Fibroblast of villous mesenchyme (primary cell): ENCODE measurements around the gene IL17RB. TPM values are rescaled to one million over a fixed set of nuclear protein-coding genes. Genes with fewer than 3 reads are reported as not detected.

ENCODE experiments used
- DNase-seq: peaks from one replicate; pipeline ENCODE4 v3.0.0-alpha.2; 2010; ENCODE audit warnings: low read depth
- H3K4me3 ChIP-seq: 2 replicates; pipeline ENCODE4 v1.5.1; 2011; ENCODE audit warnings: low read depth, mild to moderate bottlenecking, low read length
- total RNA-seq: library from RNA; depleted of rRNA; stranded (reverse); fragments of >200 nt; gene quantifications from 2 replicates; pipeline ENCODE4 v1.2.3, GENCODE V29; 2012
- TF ChIP-seq, protein P1 (sequence below): IDR thresholded peaks from 2 replicates; pipeline ENCODE4 v1.5.1; 2012; ENCODE audit warnings: low read depth, mild to moderate bottlenecking, low read length; ENCODE audit not compliant: insufficient read depth

IL17RB gene
- total RNA-seq, 1 donor: 0.43 TPM

DNA sequence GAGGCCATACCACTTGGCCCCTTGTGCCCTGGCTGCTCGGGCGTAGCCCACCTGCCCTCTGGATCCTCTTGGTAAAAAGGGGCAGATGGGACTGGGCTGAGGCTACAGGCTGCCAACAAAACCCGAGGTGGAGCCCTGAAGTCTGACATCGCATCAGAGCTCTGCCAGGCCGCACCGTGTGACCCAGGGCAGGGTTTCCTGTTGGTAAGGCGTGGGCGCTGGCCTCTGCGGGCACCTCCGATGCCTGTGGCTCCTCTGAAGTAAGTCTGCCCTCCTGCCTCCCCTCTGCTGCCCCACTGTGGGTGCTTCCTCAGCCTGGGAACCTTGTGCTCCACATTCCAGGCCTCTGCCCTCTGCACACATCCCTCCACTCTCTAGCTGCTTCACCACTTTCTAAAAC, 9.0 kb upstream of the IL17RB start:
- TF ChIP-seq, protein P1, sequence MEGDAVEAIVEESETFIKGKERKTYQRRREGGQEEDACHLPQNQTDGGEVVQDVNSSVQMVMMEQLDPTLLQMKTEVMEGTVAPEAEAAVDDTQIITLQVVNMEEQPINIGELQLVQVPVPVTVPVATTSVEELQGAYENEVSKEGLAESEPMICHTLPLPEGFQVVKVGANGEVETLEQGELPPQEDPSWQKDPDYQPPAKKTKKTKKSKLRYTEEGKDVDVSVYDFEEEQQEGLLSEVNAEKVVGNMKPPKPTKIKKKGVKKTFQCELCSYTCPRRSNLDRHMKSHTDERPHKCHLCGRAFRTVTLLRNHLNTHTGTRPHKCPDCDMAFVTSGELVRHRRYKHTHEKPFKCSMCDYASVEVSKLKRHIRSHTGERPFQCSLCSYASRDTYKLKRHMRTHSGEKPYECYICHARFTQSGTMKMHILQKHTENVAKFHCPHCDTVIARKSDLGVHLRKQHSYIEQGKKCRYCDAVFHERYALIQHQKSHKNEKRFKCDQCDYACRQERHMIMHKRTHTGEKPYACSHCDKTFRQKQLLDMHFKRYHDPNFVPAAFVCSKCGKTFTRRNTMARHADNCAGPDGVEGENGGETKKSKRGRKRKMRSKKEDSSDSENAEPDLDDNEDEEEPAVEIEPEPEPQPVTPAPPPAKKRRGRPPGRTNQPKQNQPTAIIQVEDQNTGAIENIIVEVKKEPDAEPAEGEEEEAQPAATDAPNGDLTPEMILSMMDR: no peak
- no peak for DNase-seq
- H3K4me3 ChIP-seq: no peak overlapping the region

DNA sequence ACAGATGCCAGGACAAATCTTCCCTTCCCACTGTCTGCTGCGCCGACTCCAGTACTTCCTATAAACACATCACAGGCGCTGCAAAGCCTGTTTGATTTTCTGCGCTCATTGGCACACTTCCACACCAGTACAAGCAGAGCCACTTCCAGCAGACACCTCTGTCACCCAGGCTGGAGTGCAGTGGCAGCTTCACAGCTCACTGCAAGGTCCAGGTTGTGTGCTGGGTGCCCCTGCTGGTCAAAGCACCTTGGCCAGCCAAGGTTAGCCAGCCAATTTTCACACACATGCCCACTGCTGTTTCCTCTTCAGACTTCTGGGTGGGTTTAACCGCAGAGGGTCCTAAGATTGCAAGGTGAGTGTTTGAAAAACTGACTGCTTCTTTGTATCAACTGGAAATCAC, 5.1 kb upstream of the IL17RB start:
- H3K4me3 ChIP-seq: no peak overlapping the region
- TF ChIP-seq, protein P1: no peak
- DNase-seq: no peak

DNA sequence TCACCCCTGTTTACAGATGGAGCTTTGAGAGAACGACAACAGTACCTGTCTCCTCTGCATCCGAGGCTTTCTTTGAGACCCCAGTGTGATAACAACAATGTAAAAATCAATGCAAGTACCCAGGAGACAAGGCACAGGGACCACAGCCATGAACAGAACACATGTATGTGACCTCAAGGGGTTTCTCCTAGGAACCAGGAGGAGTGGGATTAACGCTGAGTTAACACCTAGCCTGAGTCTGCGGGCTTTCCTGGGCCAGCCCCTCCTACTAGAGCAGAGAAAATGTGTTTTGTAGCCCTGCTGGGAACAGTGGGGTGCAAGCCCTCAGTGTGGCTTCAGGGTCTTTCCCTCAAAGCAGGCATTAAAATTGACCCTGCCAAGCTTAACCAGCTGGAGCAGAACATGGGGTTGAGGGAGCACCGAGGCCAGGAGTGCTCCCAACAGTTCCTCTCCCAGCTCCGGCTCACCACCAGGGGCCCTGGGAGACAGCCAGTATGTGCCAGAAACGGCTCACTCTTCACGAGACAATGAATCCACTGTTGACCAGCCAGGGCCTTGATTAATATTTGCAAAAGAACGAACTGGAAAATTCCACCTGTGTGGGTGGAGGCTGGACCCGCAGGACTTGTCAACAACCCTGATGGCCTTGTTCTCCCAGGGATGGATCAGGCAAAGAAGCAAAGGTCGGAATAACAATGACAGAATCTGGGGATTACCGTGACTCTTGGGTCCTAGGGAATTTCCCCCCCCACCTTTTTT, 3.8 kb upstream of the IL17RB start:
- H3K4me3 ChIP-seq: no peak overlapping the region
- TF ChIP-seq, protein P1: peak; percentile 13
- DNase-seq: peak; percentile 12

DNA sequence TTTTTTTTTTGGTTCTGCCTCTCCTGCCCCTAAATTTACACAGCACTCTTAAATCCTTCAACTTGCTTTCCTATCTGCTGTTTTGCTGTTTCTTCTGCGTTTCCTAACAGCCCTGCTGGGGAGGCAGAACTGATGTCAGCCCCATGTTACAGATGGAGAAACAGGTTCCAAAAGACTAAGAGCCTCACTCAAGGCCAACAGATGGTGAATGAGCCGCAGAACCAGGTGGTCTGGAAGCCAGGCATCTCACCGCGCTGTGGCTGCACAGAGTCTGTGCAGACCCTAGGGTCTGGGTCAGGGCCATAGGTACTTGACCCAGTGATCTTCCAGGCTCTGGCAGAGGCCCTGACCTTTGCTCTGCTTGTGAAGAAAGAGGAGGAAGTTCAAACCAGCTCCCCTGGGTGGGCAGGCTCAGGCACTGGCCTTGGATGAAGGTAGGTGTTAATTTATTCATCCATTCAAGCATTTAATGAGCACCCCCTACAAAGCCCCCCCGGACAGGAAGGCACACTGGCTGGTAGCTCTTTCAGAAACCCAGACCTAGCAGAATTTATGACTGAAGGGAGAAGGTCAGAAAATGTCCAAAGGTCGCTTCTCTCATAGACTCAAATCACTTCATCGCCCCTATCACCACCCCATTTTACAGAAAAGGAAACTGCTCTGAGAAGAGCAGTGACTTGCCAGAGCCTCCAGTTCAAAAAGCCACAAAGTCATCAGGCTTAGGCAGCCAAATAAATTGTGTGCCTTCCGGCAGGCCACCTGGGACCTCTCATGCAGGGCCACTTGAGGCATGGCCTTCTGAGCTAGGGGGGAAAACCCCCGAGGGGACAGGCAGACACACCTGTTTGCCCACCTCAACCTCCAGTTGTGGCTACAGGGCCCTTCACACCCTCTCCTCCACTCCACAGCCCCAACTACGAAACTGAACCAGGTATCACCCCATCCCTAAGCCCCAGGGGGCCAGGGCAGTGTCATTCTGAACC, 2.9 kb upstream of the IL17RB start:
- TF ChIP-seq, protein P1: no peak
- H3K4me3 ChIP-seq: no peak overlapping the region
- no peak for DNase-seq

DNA sequence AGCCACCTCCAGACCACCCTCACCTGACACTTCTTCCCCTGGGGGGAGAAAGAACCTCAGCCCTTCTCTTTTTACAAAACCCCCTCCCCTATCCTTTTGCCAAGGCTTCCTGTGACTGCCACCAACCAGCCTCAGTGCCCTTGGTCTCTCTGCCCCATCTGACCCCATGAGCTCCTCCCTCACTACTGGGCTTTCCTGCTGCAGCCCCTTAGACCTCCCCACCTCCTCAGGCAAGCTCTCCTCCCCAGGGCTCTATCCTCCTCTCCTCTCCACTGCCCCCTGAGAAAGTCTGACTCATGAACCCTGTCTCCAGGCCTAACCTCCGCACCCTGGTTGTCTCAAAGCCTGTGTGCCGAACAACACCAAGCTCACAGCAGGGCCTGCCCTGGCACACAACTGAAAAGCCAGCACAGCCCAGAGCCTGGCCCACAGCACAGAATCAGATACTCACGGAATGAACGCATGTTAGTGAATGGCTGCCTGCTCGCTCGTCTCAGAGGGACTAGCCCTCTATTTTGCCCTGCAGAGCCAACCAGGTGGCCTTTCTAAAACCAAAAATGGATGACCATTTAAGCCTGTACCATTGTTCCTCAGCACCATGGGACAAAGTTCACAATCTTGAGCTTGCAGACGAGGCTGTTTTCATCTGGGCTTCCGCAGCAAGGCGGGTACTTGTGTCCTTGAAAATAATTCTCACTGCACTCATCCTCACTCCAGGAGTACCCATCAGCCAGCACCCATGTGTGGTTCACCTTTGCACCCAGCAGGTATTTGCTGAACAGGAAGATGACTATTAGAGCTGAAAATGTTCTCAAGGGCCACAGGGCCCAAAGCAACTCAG, 1.9 kb upstream of the IL17RB start:
- DNase-seq: no peak
- TF ChIP-seq, protein P1: no peak
- no peak overlapping the region for H3K4me3 ChIP-seq
